Stimulated activated CD8-positive, alpha-beta memory T cell treated with anti-CD3 and anti-CD28 coated beads, Interleukin-4, amount 100 ng/mL, for 24 hours (primary cell): ENCODE results near the gene TRIM40.
"Not testable (repeated sequence)": the region's sequence is repeated elsewhere in the genome, so short reads cannot be mapped to it uniquely, and the experiment has no call there.

Experiments used
- DNase-seq: peaks from one replicate; pipeline ENCODE4 v3.0.0-alpha.2; 2020; ENCODE audit warnings: low read depth

The TRIM40 gene

GRCh38 chr6:30163918-30164654, 28.1 kb downstream of the TRIM40 start:
- DNase-seq = no peak

- DNase-seq = no peak
Measured at GRCh38 chr6:30164714-30165113, 28.8 kb downstream of the TRIM40 start.

GRCh38 chr6:30165238-30165637, 29.3 kb downstream of the TRIM40 start:
- DNase-seq = not testable (repeated sequence)

GRCh38 chr6:30167101-30167500, 31.2 kb downstream of the TRIM40 start:
- DNase-seq = no peak

DNA sequence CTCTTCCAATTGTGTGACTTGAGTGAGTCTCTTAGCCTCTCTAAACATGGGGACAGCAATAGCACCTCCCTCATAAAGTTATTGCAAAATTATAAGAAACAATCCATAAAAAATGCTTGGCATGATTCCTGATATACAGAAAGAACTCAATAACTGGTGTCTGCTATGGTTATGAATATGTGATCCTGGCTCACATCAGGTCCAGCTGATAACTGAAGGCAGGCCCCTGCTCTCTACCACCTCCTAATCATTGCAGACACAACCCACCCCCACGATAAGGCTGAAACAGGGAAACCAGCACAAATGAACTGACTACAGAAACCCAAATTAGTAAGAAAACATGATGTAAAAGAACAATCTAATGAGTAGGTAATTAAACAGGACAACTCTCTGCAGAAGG, 32.8 kb downstream of the TRIM40 start:
- DNase-seq = no peak

GRCh38 chr6:30169658-30170614, 34.0 kb downstream of the TRIM40 start:
- DNase-seq = no peak

GRCh38 chr6:30171677-30172471, 35.9 kb downstream of the TRIM40 start:
- DNase-seq = no peak

GRCh38 chr6:30172681-30173080, 36.7 kb downstream of the TRIM40 start:
- no peak for DNase-seq

GRCh38 chr6:30175765-30176164, 39.8 kb downstream of the TRIM40 start:
- DNase-seq = no peak

DNA sequence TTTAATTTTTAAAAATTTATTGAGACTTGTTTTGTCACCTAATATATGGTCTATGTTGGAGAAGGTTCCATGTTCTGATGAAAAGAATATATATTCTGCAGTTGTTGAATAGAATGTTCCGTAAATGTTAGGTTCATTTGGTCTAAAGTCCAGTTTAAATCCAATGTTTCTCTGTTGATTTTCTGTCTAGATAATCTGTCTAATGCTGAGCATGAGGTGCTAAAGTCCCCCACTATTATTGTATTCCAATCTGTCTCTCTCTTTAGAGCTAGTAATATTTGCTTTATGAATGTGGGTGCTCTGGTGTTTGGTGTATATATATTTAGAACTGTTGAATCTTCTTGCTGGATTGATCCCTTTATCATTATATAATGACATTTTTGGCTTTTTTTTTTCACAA, 42.9 kb downstream of the TRIM40 start:
- no peak for DNase-seq

DNA sequence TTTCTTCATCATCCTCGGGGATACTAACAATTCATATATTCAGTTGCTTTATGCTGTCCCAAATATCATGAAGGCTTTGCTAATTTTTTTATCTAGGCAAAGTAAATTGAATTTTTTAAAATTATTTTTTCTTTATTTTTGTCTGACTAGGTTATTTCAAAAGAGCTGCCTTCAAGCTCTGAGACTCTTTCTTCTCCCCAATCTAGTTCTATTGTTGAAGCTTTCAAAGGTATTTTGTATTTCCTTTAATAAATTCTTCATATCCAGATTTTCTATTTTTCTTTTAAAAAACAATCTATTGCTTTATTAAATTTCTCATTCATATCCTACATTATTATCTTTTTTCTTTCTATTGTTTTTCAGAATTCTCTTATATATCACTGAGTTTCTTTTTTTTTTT, 44.2 kb downstream of the TRIM40 start:
- no peak for DNase-seq

- no peak for DNase-seq
Measured at GRCh38 chr6:30184417-30185031, 48.6 kb downstream of the TRIM40 start.

DNA sequence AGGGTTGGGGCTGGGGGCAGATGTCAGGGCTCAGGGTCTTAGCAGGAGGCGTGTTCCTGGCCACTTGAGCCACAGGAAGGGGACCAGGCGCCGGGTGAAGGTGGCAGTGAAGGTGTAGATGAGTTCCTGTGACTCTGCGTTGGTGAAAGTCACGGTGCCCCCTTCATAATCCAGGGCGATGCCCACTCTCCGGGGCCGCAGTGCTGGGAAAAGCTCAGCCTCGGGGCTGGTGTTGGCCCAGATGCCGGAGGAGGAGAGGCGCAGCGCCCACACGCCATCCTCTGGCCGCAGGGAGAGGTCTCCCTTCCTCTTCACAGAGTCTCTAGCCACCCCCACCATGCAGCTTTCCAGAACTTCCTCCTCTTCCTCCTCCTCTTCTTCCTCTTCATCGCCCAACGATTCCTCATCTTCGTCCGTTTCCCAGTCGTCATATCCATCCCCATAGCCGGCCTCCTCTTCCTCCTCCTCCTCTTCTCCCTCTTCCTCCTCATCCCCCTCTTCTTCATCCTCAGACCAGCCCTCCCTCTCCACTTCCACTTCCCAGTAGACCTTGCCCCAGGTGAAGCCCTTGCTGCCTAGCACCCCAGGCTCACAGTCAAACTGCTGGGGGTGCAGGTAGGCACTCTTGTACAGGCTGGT, 50.0 kb downstream of the TRIM40 start:
- DNase-seq = no peak

DNA sequence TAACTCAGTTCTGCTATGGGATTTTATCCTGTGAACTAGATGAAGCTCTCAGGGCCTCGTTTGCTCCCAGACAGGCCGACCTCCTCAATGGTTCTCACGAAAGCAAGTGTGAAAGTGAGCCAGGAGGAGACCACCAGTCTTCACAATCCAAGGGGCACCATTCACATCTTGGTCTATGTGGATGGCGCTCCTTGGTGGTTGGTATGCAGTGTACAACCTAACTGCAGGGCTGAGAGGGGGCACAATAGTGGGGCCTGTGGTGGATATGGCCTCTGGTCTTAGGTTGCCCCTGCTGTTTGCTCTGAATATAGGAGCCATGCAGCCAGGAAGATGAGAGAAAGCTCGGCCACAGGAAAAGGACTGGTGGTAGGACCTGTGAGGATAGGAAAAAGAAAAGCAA, 52.6 kb downstream of the TRIM40 start:
- no peak for DNase-seq

DNA sequence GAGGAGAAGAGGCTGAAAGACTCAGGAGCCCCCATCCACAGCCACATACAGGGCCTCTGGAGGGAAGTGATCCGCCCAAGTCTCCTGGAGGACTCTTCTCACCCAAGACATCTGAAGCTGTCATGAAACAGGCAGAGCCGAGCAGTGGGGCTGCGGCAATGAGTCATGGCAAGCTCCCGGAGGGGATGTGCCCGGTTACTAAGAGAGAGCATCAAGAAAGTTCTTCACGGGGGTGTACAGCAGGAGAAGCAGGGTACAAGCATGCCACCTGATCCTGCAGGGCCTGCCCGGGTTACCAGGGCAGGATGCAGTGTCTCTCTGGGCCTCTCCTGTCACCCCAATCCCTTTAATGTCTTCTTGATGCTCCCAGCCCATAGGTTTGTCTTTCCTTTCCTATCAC, 56.1 kb downstream of the TRIM40 start:
- DNase-seq = no peak

- no peak for DNase-seq
Measured at GRCh38 chr6:30194797-30195690, 59.1 kb downstream of the TRIM40 start.

DNA sequence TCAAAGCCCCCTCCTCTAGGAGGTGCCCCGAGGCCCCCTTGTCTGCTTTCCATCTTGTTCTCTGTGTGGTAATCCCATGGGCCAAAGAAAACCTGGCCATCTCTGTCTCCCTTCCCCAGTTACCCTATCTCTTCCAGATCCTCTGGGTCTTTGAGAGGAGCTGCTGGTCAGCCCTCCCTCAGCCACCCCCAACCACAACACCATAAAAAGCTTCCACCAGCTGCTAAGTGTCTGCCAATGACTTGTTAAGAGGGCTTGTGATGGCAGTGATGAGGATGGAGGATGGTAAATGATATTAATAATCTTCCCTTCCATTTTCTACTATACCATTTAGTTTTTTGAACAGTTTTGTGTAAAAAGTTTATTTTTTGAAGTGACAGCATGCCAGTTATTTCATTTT, 60.0 kb downstream of the TRIM40 start:
- no peak for DNase-seq

- DNase-seq = no peak
Measured at GRCh38 chr6:30196376-30196775, 60.4 kb downstream of the TRIM40 start.
